Brain microvascular endothelial cell (primary cell): ENCODE results near the gene GALC.

ENCODE experiments used
- DNase-seq: peaks from one replicate; pipeline ENCODE4 v3.0.0-alpha.2; 2020
- H3K27ac ChIP-seq: fragments of 250-450 bp; sonication (Bioruptor Pico); 2 replicates; pipeline ENCODE4 v1.5.1; 2020; ENCODE audit warnings: mild to moderate bottlenecking, moderate library complexity
- H3K27me3 ChIP-seq: fragments of 250-450 bp; sonication (Bioruptor Pico); replicated peaks from 2 replicates; pipeline ENCODE4 v1.5.1; 2020; ENCODE audit warnings: mild to moderate bottlenecking
- H3K36me3 ChIP-seq: fragments of 250-450 bp; sonication (Bioruptor Pico); replicated peaks from 2 replicates; pipeline ENCODE4 v1.5.1; 2020; ENCODE audit warnings: mild to moderate bottlenecking
- H3K4me3 ChIP-seq: 2 replicates; pipeline ENCODE4 v1.5.1; 2011; ENCODE audit warnings: low read depth, mild to moderate bottlenecking, control low read depth, low read length, moderate library complexity
- CTCF ChIP-seq: IDR thresholded peaks from 2 replicates; pipeline ENCODE4 v1.5.1; 2011; ENCODE audit warnings: low read depth, mild to moderate bottlenecking, moderate library complexity, low read length, control low read depth, inconsistent platforms; ENCODE audit errors: missing control alignments
- in situ Hi-C: cut with HindIII; loops from 2 replicates; pipeline ENCODE4 v1.10.0; 2017; ENCODE audit warnings: low sequenced_read_pairs, low pct_ligation_motif_present

The GALC gene

GRCh38 chr14:87992718-87993628, at the start of gene GALC:
GALC (minus strand) TSS chr14:87993182; CDS start chr14:87993164, 18 bp downstream.
- DNase-seq = peak; percentile 94
- in situ Hi-C loops = no loop called here
- H3K27ac ChIP-seq = peak within 1 kb of the TSS; percentile 67
- H3K36me3 ChIP-seq = no peaks in the 10 kb centered on the region
- no peaks in the 10 kb centered on the region for H3K27me3 ChIP-seq
- TF ChIP-seq CTCF = no peak
- H3K4me3 ChIP-seq = peak within 1 kb of the TSS; percentile 71

GRCh38 chr14:88040146-88040545, 47.2 kb upstream of the GALC start:
- no peak for TF ChIP-seq CTCF
- in situ Hi-C loops = no loop called here
- no peaks in the 10 kb centered on the region for H3K36me3 ChIP-seq

GRCh38 chr14:88039197-88039596, 46.2 kb upstream of the GALC start:
- Histone ChIP-seq H3K4me3 (no peak overlapping the region), H3K27ac (no peak overlapping the region), H3K36me3 (no peaks in the 10 kb centered on the region), H3K27me3 (no peaks in the 10 kb centered on the region)
- no peak for DNase-seq
- in situ Hi-C loops = no loop called here
- TF ChIP-seq CTCF = no peak

More at GRCh38 chr14:88040146-88040545, 47.2 kb upstream of the GALC start:
- no peak overlapping the region for H3K27ac ChIP-seq
- DNase-seq = no peak
- H3K4me3 ChIP-seq = no peak overlapping the region
- H3K27me3 ChIP-seq = no peaks in the 10 kb centered on the region

- Histone ChIP-seq H3K27me3 (no peaks in the 10 kb centered on the region), H3K4me3 (no peak overlapping the region), H3K36me3 (no peaks in the 10 kb centered on the region), H3K27ac (no peak overlapping the region)
- no peak for TF ChIP-seq CTCF
- no peak for DNase-seq
- in situ Hi-C loops = no loop called here
These were observed 44.3 kb upstream of the GALC start for GRCh38 chr14:88037325-88037724.

GRCh38 chr14:88036422-88036821, 43.4 kb upstream of the GALC start:
- H3K36me3 ChIP-seq = no peaks in the 10 kb centered on the region
- TF ChIP-seq CTCF = no peak
- in situ Hi-C loops = no loop called here
- H3K4me3 ChIP-seq = no peak overlapping the region
- no peak for DNase-seq
- no peaks in the 10 kb centered on the region for H3K27me3 ChIP-seq
- H3K27ac ChIP-seq = no peak overlapping the region
